ENCODE results near the gene AJAP1.

The AJAP1 gene

GRCh38 chr1:4685523-4685865 lies 31.1 kb downstream of the AJAP1 start:
- no peak overlapping the region for H3K4me3 ChIP-seq (ENCODE audit: low read depth, low read length)
- TF ChIP-seq CTCF (IDR thresholded peaks at IDR 0.05; ENCODE audit: insufficient read depth, low read depth, low read length, missing control alignments): no peak
- DNase-seq (ENCODE audit: low read depth): no peak

GRCh38 chr1:4687943-4688342 lies 33.5 kb downstream of the AJAP1 start:
- H3K4me3 ChIP-seq (ENCODE audit: low read depth, low read length): no peak overlapping the region
- no peak for TF ChIP-seq CTCF (IDR thresholded peaks at IDR 0.05; ENCODE audit: insufficient read depth, low read depth, low read length, missing control alignments)

GRCh38 chr1:4689271-4689935 lies 35.0 kb downstream of the AJAP1 start:
- no peak for DNase-seq (ENCODE audit: low read depth)

More at GRCh38 chr1:4687943-4688342, 33.5 kb downstream of the AJAP1 start:
- no peak for DNase-seq (ENCODE audit: low read depth)

GRCh38 chr1:4689941-4690635 lies 35.7 kb downstream of the AJAP1 start:
- DNase-seq (ENCODE audit: low read depth): no peak
- no peak for TF ChIP-seq CTCF (IDR thresholded peaks at IDR 0.05; ENCODE audit: insufficient read depth, low read depth, low read length, missing control alignments)
- no peak overlapping the region for H3K4me3 ChIP-seq (ENCODE audit: low read depth, low read length)

More at GRCh38 chr1:4689271-4689935, 35.0 kb downstream of the AJAP1 start:
- H3K4me3 ChIP-seq (ENCODE audit: low read depth, low read length): no peak overlapping the region
- no peak for TF ChIP-seq CTCF (IDR thresholded peaks at IDR 0.05; ENCODE audit: insufficient read depth, low read depth, low read length, missing control alignments)

DNA sequence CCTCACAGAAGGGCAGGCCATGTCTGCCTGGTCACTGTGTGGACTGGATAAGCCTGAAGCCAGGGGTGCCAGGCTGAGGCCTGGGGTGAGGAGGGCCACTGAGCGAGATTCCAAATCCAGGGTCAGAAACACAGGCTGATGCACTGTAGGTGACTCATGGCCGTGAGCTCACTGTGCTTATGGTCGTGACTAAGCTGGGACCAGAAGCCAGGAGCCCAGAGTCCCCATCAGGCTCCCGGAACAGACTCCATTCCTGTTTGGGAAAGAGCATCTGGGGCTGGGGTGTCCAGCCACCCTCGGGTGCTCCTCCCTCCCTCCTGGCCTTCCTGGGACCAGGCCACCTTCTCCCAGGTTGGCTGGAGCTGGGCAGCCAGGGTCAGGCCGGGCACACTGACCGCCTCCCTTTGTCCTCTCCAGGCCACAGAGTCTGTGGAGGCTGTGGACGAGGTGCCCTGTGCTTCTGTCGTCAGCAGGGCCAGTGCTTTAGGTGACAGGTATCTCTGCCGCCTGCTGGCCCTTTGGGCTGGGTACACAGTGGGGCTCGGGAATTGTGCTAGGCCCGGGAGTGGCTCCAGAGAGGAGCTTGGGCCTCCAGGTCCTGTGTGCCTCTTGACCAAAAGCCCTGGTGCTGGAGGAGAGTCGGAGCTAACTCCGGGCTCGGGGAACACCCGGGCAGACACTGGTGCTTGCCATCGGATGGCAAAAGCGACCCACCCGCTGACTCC lies 36.7 kb downstream of the AJAP1 start:
- no peak for DNase-seq (ENCODE audit: low read depth)
- TF ChIP-seq CTCF (IDR thresholded peaks at IDR 0.05; ENCODE audit: insufficient read depth, low read depth, low read length, missing control alignments): no peak
- H3K4me3 ChIP-seq (ENCODE audit: low read depth, low read length): no peak overlapping the region

DNA sequence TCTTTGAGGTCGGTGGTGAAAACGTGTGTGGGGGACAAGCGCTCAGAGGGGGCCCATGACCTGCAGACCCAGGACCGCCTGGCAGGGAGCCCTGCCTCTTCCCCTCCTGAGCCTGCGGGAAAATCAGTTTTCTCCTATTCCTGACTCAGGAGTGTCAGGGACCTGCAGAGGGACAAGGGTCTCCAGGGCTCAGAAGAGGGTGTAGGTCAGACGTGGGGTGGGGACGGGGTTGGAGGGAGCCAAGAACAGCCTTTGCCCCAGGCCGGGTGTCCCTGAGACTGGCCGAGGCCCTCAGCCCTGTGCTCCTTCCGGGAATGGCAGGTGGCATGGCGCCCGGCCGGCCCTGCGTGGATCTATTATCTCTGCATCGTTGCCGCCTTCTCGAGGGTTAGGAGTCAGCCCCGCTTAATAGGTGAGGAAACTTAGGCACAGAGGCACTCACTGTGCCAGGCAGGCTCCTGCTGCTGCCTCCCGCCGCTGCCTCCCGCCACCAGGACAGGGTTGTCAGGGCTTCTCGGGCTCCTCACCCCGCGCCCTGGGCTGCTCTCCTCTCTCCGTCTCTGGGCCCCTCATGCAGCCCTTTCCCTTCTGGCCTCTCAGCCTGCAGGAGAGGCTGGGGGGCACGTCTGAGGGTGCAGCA lies 37.5 kb downstream of the AJAP1 start:
- no peak overlapping the region for H3K4me3 ChIP-seq (ENCODE audit: low read depth, low read length)
- TF ChIP-seq CTCF (IDR thresholded peaks at IDR 0.05; ENCODE audit: insufficient read depth, low read depth, low read length, missing control alignments): no peak
- DNase-seq (ENCODE audit: low read depth): no peak

Measured in GM12865 (cell line).